Measurements from ENCODE around the gene NPHP4. TPM values are rescaled to one million over a fixed set of nuclear protein-coding genes. Genes with fewer than 3 reads are reported as not detected.

NPHP4 gene
- polyA plus RNA-seq, 1 donor (not counting 4 experiments of a cell fraction or from before 2014, with no cell fraction given), result 3.7 TPM

DNA sequence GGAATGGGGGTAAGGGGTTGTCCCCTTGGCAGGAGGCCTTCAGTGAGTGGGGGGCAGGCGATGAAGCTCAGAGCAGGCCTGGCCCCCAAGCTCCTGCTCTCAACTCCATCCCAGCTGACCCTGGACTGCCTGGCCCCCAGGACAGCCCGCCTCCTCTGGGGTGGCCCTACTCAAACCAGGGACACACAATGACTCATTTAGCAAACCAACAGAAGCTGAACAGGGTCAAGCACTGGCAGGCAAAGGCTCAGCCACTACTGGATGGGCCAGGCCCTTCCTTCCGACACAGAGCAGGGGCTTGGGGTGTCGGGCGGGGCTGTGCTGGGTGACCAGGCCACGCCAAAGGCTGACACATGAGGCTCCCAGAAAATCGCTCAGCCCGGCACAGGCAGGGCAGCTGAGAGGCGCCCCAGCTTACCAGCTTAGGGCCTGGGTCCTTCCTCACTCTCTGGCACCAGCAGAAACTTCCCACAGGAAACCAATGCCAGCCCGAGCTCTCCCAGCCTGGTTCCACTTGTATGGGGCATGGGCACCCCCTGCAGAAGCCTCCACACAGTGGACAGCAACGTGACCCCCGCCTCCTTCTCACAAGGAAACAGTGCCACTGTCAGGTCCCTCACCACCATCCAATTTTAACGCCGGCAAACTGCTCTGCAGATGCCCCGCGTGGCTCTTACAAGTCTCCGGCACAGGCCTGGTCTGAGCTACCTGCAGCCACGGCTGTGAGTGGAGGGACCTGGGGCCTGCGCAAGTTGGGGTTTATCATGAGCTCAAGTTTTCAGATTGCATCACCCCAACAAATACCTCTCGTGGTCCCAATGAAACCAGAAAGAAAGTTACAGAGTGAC lies 114.3 kb downstream of the NPHP4 start:
- Histone ChIP-seq H3K4me3 (ENCODE audit: control insufficient read depth in 2 of 3, extremely low read depth in 1 of 3, insufficient read depth in 2 of 3, low read depth in 1 of 3, low read length in 3 of 3) (no peak overlapping the region), H3K27me3 (ENCODE audit: control insufficient read depth, extremely low read depth, insufficient read depth, low read length) (no peaks in the 10 kb centered on the region), H3K9me3 (ENCODE audit: control insufficient read depth, low read depth, low read length) (no peaks in the 10 kb centered on the region), H3K9ac (ENCODE audit: control insufficient read depth, extremely low read depth, insufficient read depth, low read length) (no peak overlapping the region), H3K4me2 (ENCODE audit: control insufficient read depth, extremely low read depth, insufficient read depth, low read depth, low read length) (no peak overlapping the region), H3K9me1 (ENCODE audit: control insufficient read depth, extremely low read depth, insufficient read depth, low read length) (no peaks in the 10 kb centered on the region), H3K4me1 (ENCODE audit: control insufficient read depth, extremely low read depth, insufficient read depth, low read length) (no peaks in the 10 kb centered on the region), H3K79me2 (ENCODE audit: control insufficient read depth, insufficient read depth, low read length) (no peaks in the 10 kb centered on the region), H2AFZ (ENCODE audit: control insufficient read depth, low read length) (no peak overlapping the region), H4K20me1 (ENCODE audit: control insufficient read depth, extremely low read depth, insufficient read depth, low read length) (no peaks in the 10 kb centered on the region), H3K27ac (ENCODE audit: control insufficient read depth, insufficient read depth, low read length) (no peak overlapping the region), H3K36me3 (ENCODE audit: control insufficient read depth in 2 of 2, extremely low read depth in 1 of 2, insufficient read depth in 2 of 2, low read length in 2 of 2) (peaks cover 0 to 5% of the 10 kb centered on the region in 2 experiments)
- dilution Hi-C loops (cut with MboI; ENCODE audit: extremely low pct_ligation_motif_present, low sequenced_read_pairs), result no loop called here
- FAIRE-seq (no peak), DNase-seq (ENCODE audit: low read depth, low spot score) (no peak)
- TF ChIP-seq, protein P1, sequence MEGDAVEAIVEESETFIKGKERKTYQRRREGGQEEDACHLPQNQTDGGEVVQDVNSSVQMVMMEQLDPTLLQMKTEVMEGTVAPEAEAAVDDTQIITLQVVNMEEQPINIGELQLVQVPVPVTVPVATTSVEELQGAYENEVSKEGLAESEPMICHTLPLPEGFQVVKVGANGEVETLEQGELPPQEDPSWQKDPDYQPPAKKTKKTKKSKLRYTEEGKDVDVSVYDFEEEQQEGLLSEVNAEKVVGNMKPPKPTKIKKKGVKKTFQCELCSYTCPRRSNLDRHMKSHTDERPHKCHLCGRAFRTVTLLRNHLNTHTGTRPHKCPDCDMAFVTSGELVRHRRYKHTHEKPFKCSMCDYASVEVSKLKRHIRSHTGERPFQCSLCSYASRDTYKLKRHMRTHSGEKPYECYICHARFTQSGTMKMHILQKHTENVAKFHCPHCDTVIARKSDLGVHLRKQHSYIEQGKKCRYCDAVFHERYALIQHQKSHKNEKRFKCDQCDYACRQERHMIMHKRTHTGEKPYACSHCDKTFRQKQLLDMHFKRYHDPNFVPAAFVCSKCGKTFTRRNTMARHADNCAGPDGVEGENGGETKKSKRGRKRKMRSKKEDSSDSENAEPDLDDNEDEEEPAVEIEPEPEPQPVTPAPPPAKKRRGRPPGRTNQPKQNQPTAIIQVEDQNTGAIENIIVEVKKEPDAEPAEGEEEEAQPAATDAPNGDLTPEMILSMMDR (optimal IDR thresholded peaks at IDR 0.05 in 1 of 3, IDR thresholded peaks at IDR 0.05 in 1 of 3, conservative IDR thresholded peaks at IDR 0.05 in 1 of 3; ENCODE audit: extremely low read depth in 1 of 3, insufficient read depth in 2 of 3, low read length in 3 of 3), result no peak
- TF ChIP-seq EZH2 (IDR thresholded peaks at IDR 0.05; ENCODE audit: low read length), result no peak

DNA sequence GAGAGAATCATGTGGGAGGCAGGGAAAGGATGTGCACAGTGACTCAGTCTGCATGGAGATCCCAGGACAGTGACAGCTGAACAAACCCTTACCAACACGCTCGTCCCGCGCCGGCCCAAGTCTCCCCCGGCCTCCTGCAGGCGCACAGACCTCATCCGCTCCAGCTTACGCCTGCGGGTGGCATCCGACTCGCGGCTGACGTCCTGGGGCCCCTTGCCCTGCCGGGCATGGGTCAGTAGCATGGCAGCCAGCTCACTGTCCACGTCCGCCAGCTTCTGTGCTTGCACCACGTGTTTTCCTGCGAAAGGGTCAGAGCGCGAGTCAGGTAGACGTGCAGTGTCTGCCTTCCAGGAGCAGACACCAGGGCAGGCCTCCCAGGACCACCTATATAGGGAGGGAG lies 115.2 kb downstream of the NPHP4 start:
- no peaks in the 10 kb centered on the region for H3K79me2 ChIP-seq (ENCODE audit: control insufficient read depth, insufficient read depth, low read length)
- H3K4me3 ChIP-seq (ENCODE audit: control insufficient read depth in 2 of 3, extremely low read depth in 1 of 3, insufficient read depth in 2 of 3, low read depth in 1 of 3, low read length in 3 of 3), result no peak overlapping the region
- no peaks in the 10 kb centered on the region for H3K9me1 ChIP-seq (ENCODE audit: control insufficient read depth, extremely low read depth, insufficient read depth, low read length)
- FAIRE-seq, result no peak
- H4K20me1 ChIP-seq (ENCODE audit: control insufficient read depth, extremely low read depth, insufficient read depth, low read length), result no peaks in the 10 kb centered on the region
- dilution Hi-C loops (cut with MboI; ENCODE audit: extremely low pct_ligation_motif_present, low sequenced_read_pairs), result no loop called here
- no peak for DNase-seq (ENCODE audit: low read depth, low spot score)
- peaks cover 0 to 5% of the 10 kb centered on the region in 2 experiments for H3K36me3 ChIP-seq (ENCODE audit: control insufficient read depth in 2 of 2, extremely low read depth in 1 of 2, insufficient read depth in 2 of 2, low read length in 2 of 2)
- no peaks in the 10 kb centered on the region for H3K27me3 ChIP-seq (ENCODE audit: control insufficient read depth, extremely low read depth, insufficient read depth, low read length)
- H3K27ac ChIP-seq (ENCODE audit: control insufficient read depth, insufficient read depth, low read length), result no peak overlapping the region
- H3K9ac ChIP-seq (ENCODE audit: control insufficient read depth, extremely low read depth, insufficient read depth, low read length), result no peak overlapping the region
- H3K4me2 ChIP-seq (ENCODE audit: control insufficient read depth, extremely low read depth, insufficient read depth, low read depth, low read length), result no peak overlapping the region
- H2AFZ ChIP-seq (ENCODE audit: control insufficient read depth, low read length), result no peak overlapping the region
- H3K9me3 ChIP-seq (ENCODE audit: control insufficient read depth, low read depth, low read length), result no peaks in the 10 kb centered on the region
- TF ChIP-seq, protein P1 (optimal IDR thresholded peaks at IDR 0.05 in 1 of 3, IDR thresholded peaks at IDR 0.05 in 1 of 3, conservative IDR thresholded peaks at IDR 0.05 in 1 of 3; ENCODE audit: extremely low read depth in 1 of 3, insufficient read depth in 2 of 3, low read length in 3 of 3), result no peak
- TF ChIP-seq EZH2 (IDR thresholded peaks at IDR 0.05; ENCODE audit: low read length), result no peak
- no peaks in the 10 kb centered on the region for H3K4me1 ChIP-seq (ENCODE audit: control insufficient read depth, extremely low read depth, insufficient read depth, low read length)
